GM20000 (cell line): Measurements from ENCODE around the gene ARHGAP4.

Experiments used
- DNase-seq: peaks from one replicate; pipeline ENCODE4 v3.0.0; 2012; ENCODE audit warnings: low spot score
- TF ChIP-seq, protein P1 (sequence below): IDR thresholded peaks from 2 replicates; pipeline ENCODE4 v1.5.1; 2012; ENCODE audit warnings: mild to moderate bottlenecking, control low read depth; ENCODE audit errors: extremely low read depth, missing control alignments

ARHGAP4 gene

DNA sequence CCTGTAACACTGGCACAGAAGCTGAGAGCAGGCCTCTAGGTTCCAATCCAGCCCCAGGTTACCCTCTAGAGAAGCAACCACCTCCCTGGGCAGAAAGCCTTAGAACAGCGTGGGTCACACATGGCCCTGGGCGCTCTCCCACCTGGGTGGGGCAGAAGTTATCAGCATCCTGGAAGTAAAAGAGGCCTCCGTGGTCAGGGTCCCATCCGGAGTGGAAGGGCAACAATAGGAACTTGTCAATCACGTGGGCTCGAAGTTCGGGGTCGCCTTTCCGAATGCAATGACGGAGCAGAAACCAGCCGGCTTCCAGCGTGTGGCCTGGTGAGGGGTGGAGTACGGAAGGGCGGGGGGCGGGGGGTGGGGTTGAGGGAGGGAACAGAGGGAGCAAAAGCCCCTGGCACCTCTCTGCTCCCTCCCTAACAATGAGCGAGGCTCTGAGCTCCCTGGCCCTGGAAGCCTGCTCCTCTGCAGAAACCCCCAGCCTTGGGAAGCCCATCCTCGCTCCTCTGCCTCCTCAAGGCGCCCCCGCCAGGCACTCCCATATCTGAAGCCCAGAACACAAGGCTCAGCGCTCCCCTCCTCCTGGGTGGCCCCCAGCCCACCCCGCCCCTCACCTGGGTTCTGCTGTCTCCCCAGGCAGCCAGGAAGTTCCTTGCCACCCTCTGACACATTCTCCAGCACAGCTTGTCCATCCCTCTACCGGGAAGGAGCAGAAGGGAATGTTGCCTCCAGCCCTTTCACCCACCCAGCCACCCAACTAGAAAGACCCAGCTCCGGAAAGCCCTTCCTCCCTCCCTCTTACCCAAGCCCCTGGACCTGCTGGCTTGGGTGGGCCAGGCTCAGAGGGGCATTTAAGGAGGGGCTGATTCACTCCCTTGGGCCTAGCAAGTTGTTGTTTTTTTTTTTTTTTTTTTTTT, 15.5 kb upstream of the ARHGAP4 start:
- TF ChIP-seq, protein P1, sequence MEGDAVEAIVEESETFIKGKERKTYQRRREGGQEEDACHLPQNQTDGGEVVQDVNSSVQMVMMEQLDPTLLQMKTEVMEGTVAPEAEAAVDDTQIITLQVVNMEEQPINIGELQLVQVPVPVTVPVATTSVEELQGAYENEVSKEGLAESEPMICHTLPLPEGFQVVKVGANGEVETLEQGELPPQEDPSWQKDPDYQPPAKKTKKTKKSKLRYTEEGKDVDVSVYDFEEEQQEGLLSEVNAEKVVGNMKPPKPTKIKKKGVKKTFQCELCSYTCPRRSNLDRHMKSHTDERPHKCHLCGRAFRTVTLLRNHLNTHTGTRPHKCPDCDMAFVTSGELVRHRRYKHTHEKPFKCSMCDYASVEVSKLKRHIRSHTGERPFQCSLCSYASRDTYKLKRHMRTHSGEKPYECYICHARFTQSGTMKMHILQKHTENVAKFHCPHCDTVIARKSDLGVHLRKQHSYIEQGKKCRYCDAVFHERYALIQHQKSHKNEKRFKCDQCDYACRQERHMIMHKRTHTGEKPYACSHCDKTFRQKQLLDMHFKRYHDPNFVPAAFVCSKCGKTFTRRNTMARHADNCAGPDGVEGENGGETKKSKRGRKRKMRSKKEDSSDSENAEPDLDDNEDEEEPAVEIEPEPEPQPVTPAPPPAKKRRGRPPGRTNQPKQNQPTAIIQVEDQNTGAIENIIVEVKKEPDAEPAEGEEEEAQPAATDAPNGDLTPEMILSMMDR = no peak
- no peak for DNase-seq

DNA sequence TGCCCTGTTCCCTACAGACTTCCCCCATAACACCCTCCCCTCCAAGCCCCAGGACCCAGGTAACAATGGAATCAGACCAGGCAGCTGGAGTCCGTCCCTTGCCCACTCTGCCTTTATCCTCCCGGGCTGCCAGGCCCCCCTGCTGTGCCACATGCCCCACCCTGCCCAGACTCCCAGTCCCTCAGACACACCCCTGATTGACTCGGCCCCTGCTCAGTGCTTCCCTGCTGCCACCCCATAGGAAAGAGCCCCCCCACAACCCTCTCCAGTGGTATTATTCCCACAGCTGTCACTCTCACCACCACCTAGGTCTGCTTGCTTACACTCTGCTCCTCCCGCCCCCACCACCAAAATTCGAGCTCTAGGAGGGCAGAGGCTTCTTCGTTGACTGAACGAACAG, 13.5 kb upstream of the ARHGAP4 start:
- TF ChIP-seq, protein P1 = no peak
- no peak for DNase-seq

DNA sequence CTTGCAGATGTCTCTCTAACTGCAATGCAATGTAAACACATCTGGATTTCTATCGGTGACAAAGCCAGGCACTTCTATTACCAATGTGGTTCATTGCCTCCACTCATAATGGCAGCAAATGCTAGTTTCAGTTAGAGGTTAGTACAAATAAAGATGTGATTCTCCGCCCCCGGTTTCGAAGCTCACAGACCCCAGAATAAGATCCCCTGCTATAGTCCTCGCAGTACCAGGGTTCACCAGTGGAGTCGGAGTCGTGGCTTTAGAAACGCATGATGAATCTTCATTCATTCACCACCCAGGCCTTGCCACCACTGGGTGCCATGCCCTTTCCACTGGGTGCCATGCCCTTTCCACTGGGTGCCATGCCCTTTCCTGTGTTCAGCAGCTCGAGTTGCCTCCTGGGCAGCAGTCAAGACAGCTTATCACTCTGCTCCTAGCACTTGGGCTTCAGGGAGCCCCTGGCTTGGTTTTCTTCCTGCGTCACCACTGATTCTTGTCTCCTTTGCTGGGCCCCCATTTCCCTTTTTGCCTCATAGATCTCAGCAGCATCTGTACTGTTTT, 12.2 kb upstream of the ARHGAP4 start:
- no peak for DNase-seq
- TF ChIP-seq, protein P1 = no peak

DNA sequence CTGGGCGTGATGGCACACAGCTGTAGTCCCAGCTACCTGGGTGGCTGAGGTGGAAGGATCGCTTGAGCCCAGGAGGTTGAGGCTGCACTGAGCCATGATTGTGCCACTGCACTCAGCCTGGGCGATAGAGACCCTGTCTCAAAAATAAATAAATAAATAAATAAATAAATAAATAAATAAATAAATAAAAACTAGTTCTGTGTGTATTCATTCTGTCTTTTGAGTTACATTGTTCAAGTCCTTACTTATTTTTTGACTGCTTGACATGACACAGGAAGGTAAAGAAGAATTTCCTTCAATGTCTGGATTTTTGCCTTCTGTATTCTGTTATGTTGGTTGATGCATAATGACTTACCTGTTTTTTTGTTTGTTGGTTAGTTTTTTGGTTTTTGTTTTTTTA, 11.0 kb upstream of the ARHGAP4 start:
- TF ChIP-seq, protein P1 = no peak
- no peak for DNase-seq

DNA sequence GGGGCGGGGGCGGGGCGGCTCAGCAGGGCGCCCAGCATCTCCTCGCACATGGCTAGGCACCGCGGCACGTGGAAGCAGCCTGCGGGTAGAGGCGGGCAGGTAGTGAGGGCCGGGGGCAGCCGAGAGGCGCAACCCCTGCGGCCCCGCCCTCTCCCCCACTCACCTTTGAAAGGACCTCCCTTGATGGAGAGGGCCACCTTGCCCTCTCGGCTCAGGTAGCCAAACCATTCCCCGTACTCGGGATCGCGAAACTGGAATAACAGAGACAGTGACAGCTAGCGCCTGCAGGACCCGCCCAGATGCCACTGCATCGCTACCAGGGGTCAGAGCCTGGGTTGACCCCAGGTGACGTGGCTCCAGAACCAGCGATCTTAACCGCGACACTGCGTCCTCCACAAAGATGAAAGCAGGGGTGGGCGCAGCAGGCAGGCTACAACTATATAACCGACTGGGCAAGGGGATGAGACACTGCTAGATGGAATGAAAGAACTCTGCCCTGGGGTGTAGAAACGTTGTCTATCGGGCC, 9.3 kb upstream of the ARHGAP4 start:
- DNase-seq = no peak
- TF ChIP-seq, protein P1 = no peak

DNA sequence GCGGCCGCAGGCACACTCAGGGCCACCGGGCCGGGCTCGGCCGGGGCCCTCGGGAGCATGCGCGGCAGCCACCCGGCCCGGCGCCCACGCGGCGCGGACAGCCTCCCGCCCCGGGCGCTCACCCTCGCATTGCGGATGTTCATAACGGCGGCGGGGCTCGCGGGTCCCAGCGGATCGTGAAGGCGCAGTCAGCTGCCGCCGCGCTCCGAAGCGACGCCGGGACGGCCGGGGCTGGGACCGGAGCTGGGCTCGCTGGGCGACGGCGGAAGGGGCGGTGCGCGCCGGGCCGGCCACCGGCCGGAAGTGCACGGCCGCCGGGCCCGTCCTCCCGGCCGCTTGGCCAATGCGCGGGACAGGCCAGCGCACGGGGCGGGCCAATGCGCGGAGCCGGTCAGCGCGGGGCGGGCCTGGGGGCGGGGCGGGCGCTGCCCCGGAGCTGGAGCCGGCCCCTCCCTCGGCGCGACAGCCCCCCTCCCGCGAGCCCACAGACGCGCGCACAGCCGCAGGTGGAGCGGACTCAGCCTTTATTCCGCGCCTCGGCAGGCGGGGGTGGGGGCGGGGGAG, 8.8 kb upstream of the ARHGAP4 start, which contains the start of gene NAA10:
Gene NAA10, minus strand, starts transcription at position 276 of the 564 bp plus-strand sequence. Its CDS starts 133 bp downstream, at position 143.
- TF ChIP-seq, protein P1 = no peak
- DNase-seq = peak; percentile 95
